H1 (cell line): ENCODE data around the gene VMP1. TPM values are rescaled to one million over a fixed set of nuclear protein-coding genes. Genes with fewer than 3 reads are reported as not detected.

Source experiments
- CTCF ChIA-PET: fragments of 300-600 bp; sonication (Branson Sonifier 250); formaldehyde crosslinking; loops from one replicate; lab custom pipeline; 2021; ENCODE audit not compliant: partially characterized antibody; lab: Charles Lee
- POLR2A ChIA-PET: fragments of 300-600 bp; sonication (Branson Sonifier 250); formaldehyde crosslinking; loops from one replicate; lab custom pipeline; 2021; ENCODE audit warnings: inconsistent platforms; ENCODE audit not compliant: partially characterized antibody; lab: Charles Lee
- DNase-seq, 2 experiments: peaks; one replicate each; pipeline versions ENCODE4 v3.0.0 to v3.0.0-alpha.2; 2010 to 2022; ENCODE audit warnings: low spot score in 2 of 2, low read depth in 1 of 2, mixed read lengths in 1 of 2
- FAIRE-seq: peaks from 2 replicates; lab custom pipeline; 2011; peaks lifted over from hg19 to GRCh38; lab: Jason Lieb, UNC
- H2AFZ ChIP-seq: 2 replicates; pipeline ENCODE4 v1.8.1; 2012; ENCODE audit warnings: low read length, inconsistent platforms
- H2AK5ac ChIP-seq: 2 replicates; pipeline ENCODE4 v1.6.1; 2013; ENCODE audit warnings: low read depth, low read length
- H2BK120ac ChIP-seq: replicated peaks from 2 replicates; pipeline ENCODE3; 2013; ENCODE audit warnings: low read depth, low read length, inconsistent platforms
- H2BK12ac ChIP-seq: 2 replicates; pipeline ENCODE4 v1.6.1; 2013; ENCODE audit warnings: low read depth, low read length
- H2BK15ac ChIP-seq: 2 replicates; pipeline ENCODE4 v1.6.1; 2013; ENCODE audit warnings: low read length
- H2BK20ac ChIP-seq: 2 replicates; pipeline ENCODE4 v1.6.1; 2013; ENCODE audit warnings: low read length
- H2BK5ac ChIP-seq: 2 replicates; pipeline ENCODE4 v1.6.1; 2013; ENCODE audit warnings: low read depth, low read length
- H3K14ac ChIP-seq: 2 replicates; pipeline ENCODE4 v1.6.1; 2013; ENCODE audit warnings: inconsistent platforms; ENCODE audit not compliant: insufficient read length
- H3K18ac ChIP-seq: 2 replicates; pipeline ENCODE4 v1.6.1; 2013; ENCODE audit warnings: low read length; ENCODE audit errors: extremely low read depth
- H3K23ac ChIP-seq: 2 replicates; pipeline ENCODE4 v1.6.1; 2013; ENCODE audit warnings: inconsistent platforms; ENCODE audit not compliant: insufficient read length
- H3K23me2 ChIP-seq: 2 replicates; pipeline ENCODE4 v1.6.1; 2013; ENCODE audit warnings: low read depth, low read length
- H3K27ac ChIP-seq: 2 replicates; pipeline ENCODE4 v1.6.1; 2011; ENCODE audit warnings: low read depth, low read length, inconsistent platforms
- H3K27me3 ChIP-seq, 4 experiments: replicated peaks in 1 of 4; 1 replicate in 1 of 4; 2 replicates in 3 of 4; pipeline versions ENCODE4 v1.6.1 to v1.8.1; 2011 to 2013; ENCODE audit warnings: low read length in 3 of 4, mild to moderate bottlenecking in 3 of 4, inconsistent platforms in 2 of 4, mixed read lengths in 2 of 4, moderate library complexity in 1 of 4; ENCODE audit not compliant: control insufficient read depth in 3 of 4, insufficient read depth in 3 of 4; ENCODE audit errors: extremely low read depth in 1 of 4
- H3K36me3 ChIP-seq, 4 experiments: 2 replicates each; pipeline versions ENCODE4 v1.6.1 to v1.8.1; 2011 to 2013; ENCODE audit warnings: mild to moderate bottlenecking in 4 of 4, low read length in 3 of 4, moderate library complexity in 2 of 4, control low read depth in 1 of 4, inconsistent platforms in 1 of 4; ENCODE audit not compliant: insufficient read depth in 4 of 4, control insufficient read depth in 2 of 4
- H3K4ac ChIP-seq: replicated peaks from 2 replicates; pipeline ENCODE3; 2013; ENCODE audit warnings: low read length, low read depth, mixed read lengths, inconsistent platforms; ENCODE audit not compliant: insufficient read length
- H3K4me1 ChIP-seq, 4 experiments: replicated peaks in 1 of 4; 1 replicate in 1 of 4; 2 replicates in 3 of 4; pipeline versions ENCODE4 v1.6.1 to v1.8.1; 2011 to 2013; ENCODE audit warnings: low read length in 3 of 4, inconsistent platforms in 2 of 4, mixed read lengths in 1 of 4; ENCODE audit not compliant: insufficient read depth in 4 of 4, control insufficient read depth in 3 of 4
- H3K4me2 ChIP-seq, 2 experiments: 2 replicates each; pipeline versions ENCODE4 v1.6.1 to v1.8.1; 2011 to 2013; ENCODE audit warnings: low read depth in 2 of 2, low read length in 2 of 2, control low read depth in 1 of 2, inconsistent platforms in 1 of 2, mild to moderate bottlenecking in 1 of 2; ENCODE audit not compliant: insufficient read depth in 1 of 2
- H3K4me3 ChIP-seq, 4 experiments: fragments of 200-600, 300-600 bp in 1 of 4; sonication (generic), shearing (Covaris generic), sonication (Bioruptor Twin) in 1 of 4; 2 replicates each; pipeline versions ENCODE4 v1.5.1 to v1.8.1; 2011 to 2016; ENCODE audit warnings: low read length in 4 of 4, low read depth in 3 of 4, control low read depth in 2 of 4, inconsistent platforms in 2 of 4, mild to moderate bottlenecking in 2 of 4, mixed read lengths in 1 of 4, moderate library complexity in 1 of 4; ENCODE audit not compliant: insufficient read depth in 2 of 4; ENCODE audit errors: extremely low read depth in 1 of 4
- H3K56ac ChIP-seq: replicated peaks from 2 replicates; pipeline ENCODE3; 2013; ENCODE audit warnings: low read depth, mild to moderate bottlenecking, mixed read lengths, low read length, inconsistent platforms; ENCODE audit not compliant: insufficient read length
- H3K79me1 ChIP-seq: 2 replicates; pipeline ENCODE4 v1.6.1; 2013; ENCODE audit warnings: low read depth, low read length, control low read depth
- H3K79me2 ChIP-seq, 2 experiments: 2 replicates each; pipeline versions ENCODE4 v1.6.1 to v1.8.1; 2012 to 2013; ENCODE audit warnings: low read length in 2 of 2, mild to moderate bottlenecking in 2 of 2, inconsistent platforms in 1 of 2; ENCODE audit not compliant: insufficient read depth in 2 of 2, control insufficient read depth in 1 of 2
- H3K9ac ChIP-seq, 4 experiments: replicated peaks in 1 of 4; 1 replicate in 1 of 4; 2 replicates in 3 of 4; pipeline versions ENCODE4 v1.6.1 to v1.8.1; 2011 to 2013; ENCODE audit warnings: low read depth in 3 of 4, low read length in 3 of 4, control low read depth in 2 of 4, mild to moderate bottlenecking in 2 of 4, moderate library complexity in 2 of 4, inconsistent platforms in 1 of 4; ENCODE audit errors: extremely low read depth in 1 of 4
- H3K9me3 ChIP-seq, 2 experiments: 2 replicates each; pipeline versions ENCODE4 v1.6.1 to v1.8.1; 2012 to 2013; ENCODE audit warnings: mild to moderate bottlenecking in 2 of 2, moderate library complexity in 2 of 2, control low read depth in 1 of 2, inconsistent platforms in 1 of 2, low read depth in 1 of 2, low read length in 1 of 2, mixed read lengths in 1 of 2; ENCODE audit not compliant: insufficient read depth in 2 of 2
- H4K20me1 ChIP-seq, 2 experiments: replicated peaks in 1 of 2; 2 replicates each; pipeline versions ENCODE3 to v1.8.1; 2011 to 2013; ENCODE audit warnings: inconsistent platforms in 2 of 2, low read length in 2 of 2, mild to moderate bottlenecking in 1 of 2; ENCODE audit not compliant: insufficient read depth in 2 of 2, control insufficient read depth in 1 of 2
- H4K5ac ChIP-seq: 2 replicates; pipeline ENCODE4 v1.6.1; 2013; ENCODE audit warnings: low read length, low read depth, mixed read lengths, inconsistent platforms; ENCODE audit not compliant: insufficient read length
- H4K8ac ChIP-seq: 2 replicates; pipeline ENCODE4 v1.8.0; 2013; ENCODE audit warnings: mild to moderate bottlenecking, moderate library complexity, low read length, inconsistent platforms; ENCODE audit not compliant: insufficient read depth; ENCODE audit errors: extremely low read depth
- H4K91ac ChIP-seq: replicated peaks from 2 replicates; pipeline ENCODE3; 2013; ENCODE audit warnings: low read length, mixed read lengths, inconsistent platforms; ENCODE audit not compliant: insufficient read length
- ATF3 ChIP-seq: IDR thresholded peaks from 2 replicates; pipeline ENCODE4 v1.6.1; 2011; ENCODE audit warnings: low read depth, mild to moderate bottlenecking, low read length; ENCODE audit not compliant: insufficient read depth
- CREB1 ChIP-seq: IDR thresholded peaks from 2 replicates; pipeline ENCODE4 v1.6.1; 2012; ENCODE audit warnings: inconsistent platforms
- FOSL1 ChIP-seq: IDR thresholded peaks from 2 replicates; pipeline ENCODE4 v1.6.1; 2011; ENCODE audit warnings: mild to moderate bottlenecking, low read depth, low read length, moderate library complexity; ENCODE audit not compliant: insufficient read depth
- KDM4A ChIP-seq: IDR thresholded peaks from one replicate; pipeline ENCODE4 v1.7.1; 2012; ENCODE audit warnings: low read depth, mild to moderate bottlenecking, moderate library complexity, low read length, inconsistent platforms; ENCODE audit not compliant: severe bottlenecking
- SAP30 ChIP-seq: fragments of 300-600 bp; sonication (generic); IDR thresholded peaks from 2 replicates; pipeline ENCODE4 v1.7.1; 2012; ENCODE audit warnings: low read length, moderate library complexity, mild to moderate bottlenecking, inconsistent platforms; ENCODE audit not compliant: insufficient read depth, insufficient replicate concordance
- WGBS, 2 experiments: shearing (Covaris generic) in 1 of 2; methylation state at CpG; one replicate each; pipeline versions ENCODE4 v1.1.6 to v1.1.7; 2013 to 2015; ENCODE audit warnings: low lambda C conversion rate in 2 of 2, mixed read lengths in 2 of 2, inconsistent platforms in 1 of 2, low coverage in 1 of 2, missing lambda C conversion rate in 1 of 2; ENCODE audit not compliant: insufficient replicate concordance in 2 of 2, insufficient coverage in 1 of 2, insufficient read length in 1 of 2; ENCODE audit errors: extremely low coverage in 1 of 2, missing lambda C conversion rate in 1 of 2; 5-methylcytosine and 5-hydroxymethylcytosine counted together
- polyA plus RNA-seq, 7 experiments: library from polyadenylated mRNA; depleted of rRNA in 3 of 7; stranded (reverse) in 5 of 7; unstranded in 2 of 7; fragments of >200 nt in 5 of 7; fragments of 200-250 nt in 2 of 7; gene quantifications; 1 replicate in 5 of 7; 2 replicates in 1 of 7; 4 replicates in 1 of 7; pipeline versions ENCODE4 v1.2.1 to v1.2.3, GENCODE V29; 2011 to 2013; ENCODE audit warnings: missing spikeins in 2 of 7, mixed read lengths in 2 of 7
- total RNA-seq: library from RNA; stranded (reverse); fragmentation: NEBNext Ultra II Directional; extraction: Animal tissue kit (Norgen Biotek cat#: 25700); gene quantifications from 2 replicates; pipeline ENCODE4 v1.2.1, GENCODE V29; 2021

Gene VMP1
- total and polyA plus RNA-seq, 2 of the 8 experiments (the other 6 are each of a cell fraction or from before 2014, with no cell fraction given), result 45.0 to 92.7 TPM

GRCh38 chr17:59779521-59779920, 72.1 kb downstream of the VMP1 start:
- no peak for DNase-seq
- no peaks in the 10 kb centered on the region for H4K20me1 ChIP-seq
- H3K23ac ChIP-seq, result no peak overlapping the region
- no peak overlapping the region for H4K5ac ChIP-seq
- no peaks in the 10 kb centered on the region for H3K79me2 ChIP-seq
- TF ChIP-seq SAP30 (no peak), KDM4A (no peak), CREB1 (no peak), FOSL1 (no peak), ATF3 (no peak)
- TF ChIP-seq, all 59 proteins: peak for 0
- H3K4me1 ChIP-seq, result peaks cover 0 to 3% (median 0%) of the 10 kb centered on the region in 4 experiments; a peak in 2 of 7 replicates
- no peak overlapping the region for H4K91ac ChIP-seq
- H2BK5ac ChIP-seq, result no peak overlapping the region
- ChIA-PET POLR2A (no interaction called here), CTCF (interaction anchor here (1.0 kb wide), 1 partner anchor 74 kb away, joined by 3 read pairs; no protein-coding TSS in a partner anchor)
- no peak overlapping the region for H3K56ac ChIP-seq
- no peak overlapping the region for H4K8ac ChIP-seq
- no peaks in the 10 kb centered on the region for H3K27me3 ChIP-seq
- no peak overlapping the region for H3K14ac ChIP-seq
- H3K79me1 ChIP-seq, result no peaks in the 10 kb centered on the region
- no peak overlapping the region for H3K4me3 ChIP-seq
- H3K9ac ChIP-seq, result no peak overlapping the region
- no peak overlapping the region for H3K4ac ChIP-seq
- FAIRE-seq, result no peak
- H2BK120ac ChIP-seq, result no peak overlapping the region
- H2AK5ac ChIP-seq, result no peak overlapping the region
- H3K4me2 ChIP-seq, result no peak overlapping the region
- no peak overlapping the region for H2BK12ac ChIP-seq
- peaks cover 0 to 9% (median under 1%) of the 10 kb centered on the region in 4 experiments; a peak in 4 of 8 replicates for H3K36me3 ChIP-seq
- H3K27ac ChIP-seq, result no peak overlapping the region
- H2BK15ac ChIP-seq, result no peak overlapping the region
- no peak overlapping the region for H2BK20ac ChIP-seq
- WGBS, 2 experiments, result 93% methylated on average over 1 of the region's 1 CpG; no CpG with 5 or more reads in 1 of the 2 experiments
- H2AFZ ChIP-seq, result no peak overlapping the region
- H3K9me3 ChIP-seq, result no peaks in the 10 kb centered on the region
- H3K18ac ChIP-seq, result no peak overlapping the region
- no peaks in the 10 kb centered on the region for H3K23me2 ChIP-seq
